Measurements from ENCODE around the gene TSFM. TPM values are rescaled to one million over a fixed set of nuclear protein-coding genes. Genes with fewer than 3 reads are reported as not detected.

The TSFM gene
- total RNA-seq, 1 experiment from 2014 or later, result 53.2 TPM

GRCh38 chr12:57740656-57741412, 41.8 kb upstream of the TSFM start (continued):
- no peak for TF ChIP-seq EGR1 (IDR thresholded peaks at IDR 0.05; ENCODE audit: low read depth)

GRCh38 chr12:57741413-57741789, 41.2 kb upstream of the TSFM start:
- no peaks in the 10 kb centered on the region for H4K20me1 ChIP-seq (ENCODE audit: insufficient read depth)
- peaks cover 10 to 36% of the 10 kb centered on the region in 2 experiments; a peak in 3 of 4 replicates for H3K4me1 ChIP-seq (ENCODE audit: control insufficient read depth in 1 of 2, insufficient read depth in 2 of 2, low read length in 2 of 2)
- DNase-seq (ENCODE audit: low read depth, low spot score) (no peak), ATAC-seq (no peak)
- H3K79me2 ChIP-seq (ENCODE audit: insufficient read depth, low read length), result no peaks in the 10 kb centered on the region
- CTCF ChIA-PET, result interaction anchor here (0.6 to 1.8 kb wide), 4 partner anchors 15 to 158 kb away, joined by 3 to 13 read pairs (median 9); no protein-coding TSS in a partner anchor
- intact Hi-C loops (cut with micrococcal nuclease), result no loop called here
- no peaks in the 10 kb centered on the region for H3K9me3 ChIP-seq (ENCODE audit: control insufficient read depth in 1 of 2, insufficient read depth in 1 of 2, low read depth in 1 of 2, low read length in 2 of 2)
- POLR2A ChIA-PET, result interaction anchor here (1.9 kb wide), 1 partner anchor 15 kb away, joined by 5 read pairs; no protein-coding TSS in a partner anchor
- H3K9ac ChIP-seq (ENCODE audit: low read length), result peak overlapping the region; percentile 69
- peak overlapping the region; percentile 46 for H3K27ac ChIP-seq (ENCODE audit: low read depth, low read length)
- no peaks in the 10 kb centered on the region for H3K9me2 ChIP-seq (ENCODE audit: insufficient read depth)
- H3K4me3 ChIP-seq (replicated peaks in 1 of 2; ENCODE audit: low read depth in 1 of 2, low read length in 2 of 2), result peak overlapping the region; percentile 71 to 79
- BruUV-seq (replicated peaks), result no TSS peak
- H3K4me2 ChIP-seq (ENCODE audit: low read length), result peak overlapping the region; percentile 87
- no peaks in the 10 kb centered on the region for H3K36me3 ChIP-seq (ENCODE audit: control insufficient read depth in 1 of 2, insufficient read depth in 2 of 2, low read length in 2 of 2)
- RAD21 ChIA-PET (ENCODE audit: low non-redundant PET in 1 of 2, low total read pairs in 2 of 2, uncharacterized antibody in 2 of 2, unreplicated experiment in 2 of 2), result interaction anchor here in 1 of 2 experiments (1.4 kb wide), 1 partner anchor 158 kb away, joined by 3 read pairs; no protein-coding TSS in a partner anchor
- H2AFZ ChIP-seq (ENCODE audit: low read depth, low read length, poor library complexity, severe bottlenecking), result no peak overlapping the region
- no peaks in the 10 kb centered on the region for H3K27me3 ChIP-seq (ENCODE audit: insufficient read depth, low read length)
- no peak for TF ChIP-seq ATF3 (IDR thresholded peaks at IDR 0.05)
- TF ChIP-seq, protein P1, sequence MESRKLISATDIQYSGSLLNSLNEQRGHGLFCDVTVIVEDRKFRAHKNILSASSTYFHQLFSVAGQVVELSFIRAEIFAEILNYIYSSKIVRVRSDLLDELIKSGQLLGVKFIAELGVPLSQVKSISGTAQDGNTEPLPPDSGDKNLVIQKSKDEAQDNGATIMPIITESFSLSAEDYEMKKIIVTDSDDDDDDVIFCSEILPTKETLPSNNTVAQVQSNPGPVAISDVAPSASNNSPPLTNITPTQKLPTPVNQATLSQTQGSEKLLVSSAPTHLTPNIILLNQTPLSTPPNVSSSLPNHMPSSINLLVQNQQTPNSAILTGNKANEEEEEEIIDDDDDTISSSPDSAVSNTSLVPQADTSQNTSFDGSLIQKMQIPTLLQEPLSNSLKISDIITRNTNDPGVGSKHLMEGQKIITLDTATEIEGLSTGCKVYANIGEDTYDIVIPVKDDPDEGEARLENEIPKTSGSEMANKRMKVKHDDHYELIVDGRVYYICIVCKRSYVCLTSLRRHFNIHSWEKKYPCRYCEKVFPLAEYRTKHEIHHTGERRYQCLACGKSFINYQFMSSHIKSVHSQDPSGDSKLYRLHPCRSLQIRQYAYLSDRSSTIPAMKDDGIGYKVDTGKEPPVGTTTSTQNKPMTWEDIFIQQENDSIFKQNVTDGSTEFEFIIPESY (IDR thresholded peaks at IDR 0.05; ENCODE audit: extremely low read depth, insufficient replicate concordance, low read length), result no peak
- no peak for TF ChIP-seq SRF (IDR thresholded peaks at IDR 0.05; ENCODE audit: low read depth)
- no peak for TF ChIP-seq FOSL1 (IDR thresholded peaks at IDR 0.05; ENCODE audit: low read depth)
- no peak for TF ChIP-seq YY1 (IDR thresholded peaks at IDR 0.05; ENCODE audit: extremely low read depth, insufficient replicate concordance, low read depth, low read length)
- TF ChIP-seq TCF7L2 (IDR thresholded peaks at IDR 0.05; ENCODE audit: borderline replicate concordance, extremely low read depth, insufficient read depth, insufficient read length), result no peak
- no peak for TF ChIP-seq RAD21 (IDR thresholded peaks at IDR 0.05; ENCODE audit: low read depth)
- no peak for TF ChIP-seq CEBPB (IDR thresholded peaks at IDR 0.05; ENCODE audit: low read depth)
- TF ChIP-seq CBX3 (IDR thresholded peaks at IDR 0.05; ENCODE audit: low read depth), result no peak
- TF ChIP-seq, protein P2, sequence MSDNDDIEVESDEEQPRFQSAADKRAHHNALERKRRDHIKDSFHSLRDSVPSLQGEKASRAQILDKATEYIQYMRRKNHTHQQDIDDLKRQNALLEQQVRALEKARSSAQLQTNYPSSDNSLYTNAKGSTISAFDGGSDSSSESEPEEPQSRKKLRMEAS (IDR thresholded peaks at IDR 0.05), result no peak
- TF ChIP-seq ZNF274 (IDR thresholded peaks at IDR 0.05; ENCODE audit: low read depth, low read length), result no peak
- TF ChIP-seq POLR2A (IDR thresholded peaks at IDR 0.05; ENCODE audit: borderline replicate concordance, extremely low read depth, insufficient read depth, insufficient read length), result no peak
- TF ChIP-seq CTCF (IDR thresholded peaks at IDR 0.05 in 2 of 3, conservative IDR thresholded peaks at IDR 0.05 in 1 of 3; ENCODE audit: borderline replicate concordance in 1 of 3, insufficient read depth in 1 of 3, low read depth in 2 of 3, low read length in 2 of 3), result no peak
- TF ChIP-seq EZH2phosphoT487 (IDR thresholded peaks at IDR 0.05; ENCODE audit: borderline replicate concordance), result no peak
- no peak for TF ChIP-seq ELF1 (IDR thresholded peaks at IDR 0.05; ENCODE audit: borderline replicate concordance, low read depth)
